Measurements from ENCODE around the gene MAP3K15.

Gene MAP3K15

GRCh38 chrX:19514791-19515614 is at the start of gene MAP3K15:
Gene MAP3K15 (minus strand): TSS chrX:19515508. CDS start chrX:19515261, 247 bp downstream.
- no peak for DNase-seq (ENCODE audit: low read depth in 2 of 2)

GRCh38 chrX:19564606-19565005 is 49.3 kb upstream of the MAP3K15 start:
- no peak for DNase-seq (ENCODE audit: low read depth in 2 of 2)

GRCh38 chrX:19563746-19564145 is 48.4 kb upstream of the MAP3K15 start:
- no peak for DNase-seq (ENCODE audit: low read depth in 2 of 2)

GRCh38 chrX:19563327-19563726 is 48.0 kb upstream of the MAP3K15 start:
- no peak for DNase-seq (ENCODE audit: low read depth in 2 of 2)

GRCh38 chrX:19560611-19561010 is 45.3 kb upstream of the MAP3K15 start:
- no peak for DNase-seq (ENCODE audit: low read depth in 2 of 2)

GRCh38 chrX:19557822-19558221 is 42.5 kb upstream of the MAP3K15 start:
- DNase-seq (ENCODE audit: low read depth in 2 of 2), result no peak

- DNase-seq (ENCODE audit: low read depth in 2 of 2), result no peak
These were observed 40.9 kb upstream of the MAP3K15 start for GRCh38 chrX:19556202-19556601.

- DNase-seq (ENCODE audit: low read depth in 2 of 2), result no peak
These were observed 40.4 kb upstream of the MAP3K15 start for GRCh38 chrX:19555683-19556082.

- no peak for DNase-seq (ENCODE audit: low read depth in 2 of 2)
These were observed 39.9 kb upstream of the MAP3K15 start for GRCh38 chrX:19555236-19555635.

- DNase-seq (ENCODE audit: low read depth in 2 of 2), result peak; percentile 27 to 34
These were observed 39.5 kb upstream of the MAP3K15 start for GRCh38 chrX:19554786-19555185.

- DNase-seq (ENCODE audit: low read depth in 2 of 2), result no peak
These were observed 37.5 kb upstream of the MAP3K15 start for GRCh38 chrX:19552793-19553192.

- DNase-seq (ENCODE audit: low read depth in 2 of 2), result no peak
These were observed 34.5 kb upstream of the MAP3K15 start for GRCh38 chrX:19549838-19550237.

- DNase-seq (ENCODE audit: low read depth in 2 of 2), result no peak
These were observed 33.6 kb upstream of the MAP3K15 start for GRCh38 chrX:19548934-19549333.

- DNase-seq (ENCODE audit: low read depth in 2 of 2), result no peak
These were observed 33.0 kb upstream of the MAP3K15 start for GRCh38 chrX:19548279-19548678.

GRCh38 chrX:19545651-19546050 is 30.3 kb upstream of the MAP3K15 start:
- DNase-seq (ENCODE audit: low read depth in 2 of 2), result no peak

- DNase-seq (ENCODE audit: low read depth in 2 of 2), result no peak
These were observed 29.5 kb upstream of the MAP3K15 start for GRCh38 chrX:19544693-19545305.

GRCh38 chrX:19543951-19544381 is 28.7 kb upstream of the MAP3K15 start:
- DNase-seq (ENCODE audit: low read depth in 2 of 2), result no peak

GRCh38 chrX:19543020-19543715 is 27.9 kb upstream of the MAP3K15 start:
- no peak for DNase-seq (ENCODE audit: low read depth in 2 of 2)

- no peak for DNase-seq (ENCODE audit: low read depth in 2 of 2)
These were observed 26.6 kb upstream of the MAP3K15 start for GRCh38 chrX:19541931-19542330.

- no peak for DNase-seq (ENCODE audit: low read depth in 2 of 2)
These were observed 25.9 kb upstream of the MAP3K15 start for GRCh38 chrX:19541196-19541595.

- DNase-seq (ENCODE audit: low read depth in 2 of 2), result no peak
These were observed 24.8 kb upstream of the MAP3K15 start for GRCh38 chrX:19540076-19540475.

GRCh38 chrX:19539665-19540064 is 24.4 kb upstream of the MAP3K15 start:
- no peak for DNase-seq (ENCODE audit: low read depth in 2 of 2)

- DNase-seq (ENCODE audit: low read depth in 2 of 2), result no peak
These were observed 20.2 kb upstream of the MAP3K15 start for GRCh38 chrX:19535476-19535875.

Data from stimulated activated CD8-positive, alpha-beta memory T cell treated with anti-CD3 and anti-CD28 coated beads, Interleukin-15, amount 100 ng/mL, for 48 hours (primary cell).